ENCODE results near the gene THEM4.

The THEM4 gene

GRCh38 chr1:151858886-151859665 is 50.2 kb downstream of the THEM4 start:
- no peak for TF ChIP-seq GATA2 (IDR thresholded peaks at IDR 0.05; ENCODE audit: low read depth, low read length)
- TF ChIP-seq GATA3 (IDR thresholded peaks at IDR 0.05; ENCODE audit: low read depth, low read length): no peak

GRCh38 chr1:151858030-151858746 is 51.1 kb downstream of the THEM4 start:
- no peak for TF ChIP-seq GATA2 (IDR thresholded peaks at IDR 0.05; ENCODE audit: low read depth, low read length)
- TF ChIP-seq GATA3 (IDR thresholded peaks at IDR 0.05; ENCODE audit: low read depth, low read length): no peak

GRCh38 chr1:151855933-151856332 is 53.4 kb downstream of the THEM4 start:
- TF ChIP-seq GATA2 (IDR thresholded peaks at IDR 0.05; ENCODE audit: low read depth, low read length) (no peak), GATA3 (IDR thresholded peaks at IDR 0.05; ENCODE audit: low read depth, low read length) (no peak)

GRCh38 chr1:151854658-151855057 is 54.7 kb downstream of the THEM4 start:
- no peak for TF ChIP-seq GATA3 (IDR thresholded peaks at IDR 0.05; ENCODE audit: low read depth, low read length)
- TF ChIP-seq GATA2 (IDR thresholded peaks at IDR 0.05; ENCODE audit: low read depth, low read length): no peak

GRCh38 chr1:151853411-151853943 is 55.8 kb downstream of the THEM4 start, which contains the start of gene THEM5:
Gene THEM5 (minus strand): TSS chr1:151853712. CDS start chr1:151853565, 147 bp downstream.
- no peak for TF ChIP-seq GATA3 (IDR thresholded peaks at IDR 0.05; ENCODE audit: low read depth, low read length)
- TF ChIP-seq GATA2 (IDR thresholded peaks at IDR 0.05; ENCODE audit: low read depth, low read length): no peak

- no peak for TF ChIP-seq GATA3 (IDR thresholded peaks at IDR 0.05; ENCODE audit: low read depth, low read length)
- TF ChIP-seq GATA2 (IDR thresholded peaks at IDR 0.05; ENCODE audit: low read depth, low read length): no peak
These were observed 56.6 kb downstream of the THEM4 start for GRCh38 chr1:151852733-151853132.

GRCh38 chr1:151851886-151852285 is 57.4 kb downstream of the THEM4 start:
- TF ChIP-seq GATA3 (IDR thresholded peaks at IDR 0.05; ENCODE audit: low read depth, low read length): no peak
- no peak for TF ChIP-seq GATA2 (IDR thresholded peaks at IDR 0.05; ENCODE audit: low read depth, low read length)

GRCh38 chr1:151849871-151850270 is 59.4 kb downstream of the THEM4 start:
- TF ChIP-seq GATA3 (IDR thresholded peaks at IDR 0.05; ENCODE audit: low read depth, low read length) (no peak), GATA2 (IDR thresholded peaks at IDR 0.05; ENCODE audit: low read depth, low read length) (no peak)

- TF ChIP-seq GATA3 (IDR thresholded peaks at IDR 0.05; ENCODE audit: low read depth, low read length) (no peak), GATA2 (IDR thresholded peaks at IDR 0.05; ENCODE audit: low read depth, low read length) (no peak)
These were observed 60.2 kb downstream of the THEM4 start for GRCh38 chr1:151849126-151849525.

- no peak for TF ChIP-seq GATA3 (IDR thresholded peaks at IDR 0.05; ENCODE audit: low read depth, low read length)
- TF ChIP-seq GATA2 (IDR thresholded peaks at IDR 0.05; ENCODE audit: low read depth, low read length): no peak
These were observed 61.3 kb downstream of the THEM4 start for GRCh38 chr1:151847867-151848596.

- TF ChIP-seq GATA3 (IDR thresholded peaks at IDR 0.05; ENCODE audit: low read depth, low read length) (no peak), GATA2 (IDR thresholded peaks at IDR 0.05; ENCODE audit: low read depth, low read length) (no peak)
These were observed 62.5 kb downstream of the THEM4 start for GRCh38 chr1:151846686-151847237.

GRCh38 chr1:151846062-151846568 is 63.2 kb downstream of the THEM4 start:
- no peak for TF ChIP-seq GATA2 (IDR thresholded peaks at IDR 0.05; ENCODE audit: low read depth, low read length)
- no peak for TF ChIP-seq GATA3 (IDR thresholded peaks at IDR 0.05; ENCODE audit: low read depth, low read length)

GRCh38 chr1:151843398-151843797 is 65.9 kb downstream of the THEM4 start:
- TF ChIP-seq GATA3 (IDR thresholded peaks at IDR 0.05; ENCODE audit: low read depth, low read length) (no peak), GATA2 (IDR thresholded peaks at IDR 0.05; ENCODE audit: low read depth, low read length) (no peak)
